ENCODE results near the gene DBH.

The DBH gene

DNA sequence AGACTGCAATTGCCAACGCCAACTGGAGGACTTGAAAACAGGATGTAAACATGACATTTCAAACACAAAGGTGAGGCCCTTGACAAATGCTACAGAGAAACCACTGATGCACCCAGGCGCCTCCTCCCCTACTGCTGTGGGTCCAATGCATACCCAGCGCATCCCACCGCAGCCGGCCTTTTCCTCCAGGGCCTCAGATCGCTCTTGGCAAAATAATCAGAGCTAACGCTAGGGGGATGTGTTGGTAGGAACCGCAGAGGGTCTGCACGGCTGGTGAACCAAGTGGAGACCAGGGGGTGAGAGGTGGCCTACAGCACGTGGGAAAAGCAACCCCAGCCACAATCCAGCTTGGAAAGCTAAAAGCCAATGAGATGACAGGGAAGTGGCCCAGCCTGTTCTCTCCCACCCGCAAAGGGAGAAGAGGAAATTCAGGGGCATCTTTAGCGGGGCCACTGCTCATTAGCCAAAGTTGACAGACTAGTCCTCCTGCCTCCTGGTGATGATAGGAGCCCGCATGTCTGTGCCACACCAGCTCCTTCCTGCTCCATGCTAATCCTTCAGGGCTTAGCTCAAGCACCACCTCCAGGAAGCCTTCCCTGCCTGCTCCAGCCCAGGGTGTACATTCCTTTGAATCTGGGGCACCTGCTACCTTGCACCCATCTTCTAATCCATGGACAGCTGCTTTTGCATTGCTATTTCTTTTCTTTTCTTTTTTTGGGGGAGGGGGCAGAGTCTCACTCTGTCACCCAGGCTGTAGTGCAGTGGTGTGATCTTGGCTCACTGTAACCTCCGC, 32.8 kb upstream of the DBH start:
- Histone ChIP-seq H3K4me3 (no peak overlapping the region), H3K27ac (no peak overlapping the region)

DNA sequence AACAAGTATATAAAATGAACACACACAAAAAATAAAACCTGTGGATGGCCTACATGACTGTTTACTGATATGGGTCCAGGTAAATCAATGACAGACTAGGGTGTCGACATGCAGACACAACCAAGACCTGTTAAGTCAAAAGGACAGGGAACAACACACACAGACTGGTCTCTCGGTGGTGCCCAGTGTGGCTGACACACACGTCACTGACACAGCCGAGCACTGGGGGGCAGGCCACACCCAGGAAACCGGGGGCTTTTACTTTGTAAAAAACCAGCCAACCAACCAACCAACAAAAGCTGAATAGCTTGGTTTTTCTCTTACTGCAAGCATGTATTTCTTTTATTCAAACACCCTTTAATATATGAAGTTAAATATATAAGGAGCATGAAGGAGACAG, 31.9 kb upstream of the DBH start:
- Histone ChIP-seq H3K27ac (no peak overlapping the region), H3K4me3 (no peak overlapping the region)

DNA sequence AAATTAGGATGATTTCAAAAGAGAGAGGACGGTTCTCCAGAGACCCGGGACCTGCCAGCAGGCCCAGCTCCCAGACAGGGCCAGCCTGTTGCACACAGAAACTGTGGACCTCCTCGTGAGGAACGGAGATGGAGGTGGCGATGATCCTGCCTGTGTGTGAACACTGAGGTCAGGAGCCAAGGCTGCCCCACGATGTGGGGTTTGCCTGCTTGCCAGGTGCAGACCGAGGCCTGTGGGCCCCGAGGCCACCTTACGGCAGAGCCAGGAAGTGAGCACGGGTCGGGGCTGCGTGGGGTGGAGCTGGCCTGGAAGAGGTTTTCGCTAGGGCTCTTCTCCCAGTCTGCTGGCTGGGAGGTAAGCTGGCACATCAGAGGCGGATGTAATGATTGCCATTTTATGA, 31.3 kb upstream of the DBH start:
- no peak overlapping the region for H3K4me3 ChIP-seq
- no peak overlapping the region for H3K27ac ChIP-seq

DNA sequence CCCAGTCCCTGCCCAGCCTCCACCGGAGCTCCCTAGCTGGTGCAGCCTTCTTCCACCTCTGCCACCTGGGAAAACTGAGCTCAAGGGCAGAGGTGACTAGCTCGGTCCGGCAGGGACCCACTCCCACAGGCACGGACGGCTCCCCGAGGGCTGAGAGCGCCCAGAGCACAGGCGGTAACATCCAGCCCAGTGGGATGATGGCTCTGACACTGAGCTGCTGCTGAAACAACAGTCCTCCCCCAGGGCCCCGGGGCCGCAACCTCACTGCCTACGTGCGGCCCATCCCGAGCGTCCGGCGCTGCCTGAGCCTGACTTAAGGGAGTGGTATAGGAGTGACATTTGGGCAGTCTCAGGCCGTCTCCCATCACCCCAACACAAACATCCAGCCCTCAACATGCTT, 30.7 kb upstream of the DBH start:
- Histone ChIP-seq H3K4me3 (no peak overlapping the region), H3K27ac (no peak overlapping the region)

DNA sequence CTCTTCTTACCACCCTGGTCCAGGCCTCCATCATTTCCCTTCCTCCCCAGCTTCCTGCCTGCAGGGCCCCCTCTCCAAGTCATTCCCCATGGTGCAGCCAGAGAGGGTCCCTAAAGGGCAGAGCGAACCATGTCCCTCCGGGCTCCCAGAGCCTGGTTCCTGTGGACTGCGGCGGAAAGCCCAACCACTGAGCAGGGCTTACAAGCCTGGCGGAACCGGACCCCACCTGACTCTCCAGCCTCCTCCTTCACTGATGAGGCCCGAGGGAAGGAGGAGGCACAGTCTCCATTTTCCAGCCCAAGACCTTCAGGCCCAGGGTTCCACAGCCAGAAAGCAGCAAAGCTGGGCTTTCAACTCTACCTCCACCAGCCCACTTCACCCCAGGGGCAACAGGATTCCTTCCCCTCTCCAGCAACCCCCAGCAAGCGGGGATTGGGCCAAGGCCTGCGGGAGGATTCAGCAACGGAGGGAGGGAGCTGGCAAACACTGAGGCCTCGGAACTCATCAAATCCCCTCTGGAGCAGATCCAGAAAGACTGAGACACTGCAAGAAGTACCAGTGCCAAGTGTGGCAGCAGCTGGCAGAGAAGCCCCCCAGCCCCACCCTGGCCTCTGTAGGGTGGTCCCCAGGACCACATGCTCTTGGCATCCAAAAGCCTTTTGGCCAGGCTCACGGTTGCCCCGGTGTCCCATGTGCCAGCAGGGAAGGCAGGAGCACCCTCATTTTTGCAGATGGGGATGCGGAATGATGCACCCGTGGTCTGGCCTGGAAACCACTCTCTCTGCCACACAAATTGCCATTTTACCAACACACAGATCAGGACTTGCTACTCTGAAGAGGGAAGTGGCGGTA, 30.1 kb upstream of the DBH start:
- Histone ChIP-seq H3K4me3 (no peak overlapping the region), H3K27ac (no peak overlapping the region)

DNA sequence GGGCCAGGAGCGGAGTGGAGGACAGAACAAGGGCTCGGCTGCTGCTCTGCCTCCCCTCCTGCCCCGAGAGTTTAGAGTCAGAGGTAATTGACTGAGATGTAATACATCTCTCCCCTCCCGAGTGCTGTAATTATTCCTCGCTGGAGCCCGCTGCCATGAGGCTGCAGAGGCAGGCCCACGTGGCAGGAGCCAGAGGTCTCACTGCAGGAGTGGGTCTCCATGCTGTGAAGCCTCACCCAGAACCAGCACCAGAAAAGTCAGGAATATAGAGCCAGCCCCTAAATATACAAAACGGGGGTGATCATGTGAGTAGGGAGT, 29.5 kb upstream of the DBH start:
- H3K4me3 ChIP-seq: no peak overlapping the region
- no peak overlapping the region for H3K27ac ChIP-seq

DNA sequence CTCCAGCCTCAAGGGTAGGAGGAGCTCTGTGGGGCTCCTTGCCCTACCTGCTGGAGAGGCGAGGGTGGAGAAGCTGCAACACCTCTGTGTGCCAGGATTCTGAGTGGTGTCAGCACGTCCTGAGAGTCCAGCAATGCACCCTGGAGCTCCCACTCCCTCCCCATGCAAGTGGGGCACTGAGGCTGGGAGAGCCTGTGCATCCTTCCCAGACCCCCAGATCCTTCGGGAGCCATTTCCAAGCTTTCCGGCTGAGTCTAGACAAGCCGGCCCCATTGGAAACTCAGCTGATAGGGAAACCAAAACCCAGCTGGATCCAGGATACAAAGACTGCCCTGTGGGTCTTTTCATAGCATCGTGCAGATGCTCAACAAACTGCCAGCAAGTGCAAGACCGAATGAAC, 28.8 kb upstream of the DBH start:
- no peak overlapping the region for H3K27ac ChIP-seq
- no peak overlapping the region for H3K4me3 ChIP-seq

DNA sequence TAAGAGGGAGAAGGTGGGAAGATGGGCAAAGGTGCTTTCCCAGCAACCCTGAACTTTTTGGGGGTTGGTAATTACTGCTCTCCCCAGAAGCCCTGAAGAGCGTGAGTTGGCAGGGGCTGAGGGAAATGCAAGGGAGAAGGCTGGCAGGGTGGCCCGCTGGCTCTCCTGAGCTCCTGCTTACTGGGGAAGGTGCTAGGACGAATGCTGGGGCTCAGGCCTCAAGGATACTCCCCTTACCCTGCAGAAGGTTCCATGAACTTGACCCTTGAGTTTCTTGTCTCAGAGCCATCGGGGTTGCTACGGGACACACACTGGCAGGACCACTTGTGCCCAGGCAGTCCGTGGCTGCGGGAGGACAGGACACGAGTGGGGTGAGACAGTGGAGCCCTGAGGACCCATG, 28.2 kb upstream of the DBH start:
- Histone ChIP-seq H3K27ac (no peak overlapping the region), H3K4me3 (no peak overlapping the region)

DNA sequence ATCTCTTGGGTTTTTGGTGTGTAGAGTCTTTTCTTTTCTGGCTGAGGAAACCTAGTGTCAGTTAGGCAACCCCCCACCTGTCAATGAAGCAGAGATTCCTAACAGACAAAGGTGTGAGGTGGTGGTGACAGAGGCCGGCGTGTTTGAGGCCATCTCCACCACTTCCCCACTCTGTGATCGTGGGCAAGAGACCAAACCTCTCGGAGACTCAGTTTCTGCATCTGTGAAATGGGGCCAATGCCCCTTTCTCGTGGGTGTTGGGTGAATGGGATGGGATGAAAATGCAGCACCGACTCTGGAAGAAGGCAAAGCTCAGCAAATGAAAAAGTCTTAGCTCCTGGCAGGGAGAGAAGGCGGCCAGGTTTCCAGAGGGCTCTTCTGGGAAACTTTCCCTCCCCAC, 27.8 kb upstream of the DBH start:
- Histone ChIP-seq H3K27ac (no peak overlapping the region), H3K4me3 (no peak overlapping the region)

DNA sequence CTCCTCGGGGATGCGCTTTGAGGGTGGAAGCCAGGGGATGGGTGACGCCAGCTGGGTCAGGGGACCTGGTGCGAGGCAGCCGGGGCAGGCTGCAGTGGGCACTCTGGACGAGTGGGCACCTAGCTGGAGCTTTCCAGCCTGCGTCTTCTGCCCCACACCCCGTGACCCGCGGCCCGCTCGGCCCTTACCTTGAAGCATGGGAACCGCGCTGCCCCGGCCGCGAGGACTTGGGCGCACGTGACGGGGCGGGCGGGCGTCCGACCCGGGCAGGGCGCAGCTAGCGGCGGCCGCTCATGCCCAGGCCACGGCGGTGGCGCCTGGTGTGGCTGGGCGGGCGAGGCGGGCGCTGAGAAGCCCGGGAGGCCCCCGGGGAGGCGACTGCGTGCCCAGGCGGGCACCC, 27.3 kb upstream of the DBH start:
- Histone ChIP-seq H3K27ac (no peak overlapping the region), H3K4me3 (peak overlapping the region in 1 of 7 experiments; percentile 3)

DNA sequence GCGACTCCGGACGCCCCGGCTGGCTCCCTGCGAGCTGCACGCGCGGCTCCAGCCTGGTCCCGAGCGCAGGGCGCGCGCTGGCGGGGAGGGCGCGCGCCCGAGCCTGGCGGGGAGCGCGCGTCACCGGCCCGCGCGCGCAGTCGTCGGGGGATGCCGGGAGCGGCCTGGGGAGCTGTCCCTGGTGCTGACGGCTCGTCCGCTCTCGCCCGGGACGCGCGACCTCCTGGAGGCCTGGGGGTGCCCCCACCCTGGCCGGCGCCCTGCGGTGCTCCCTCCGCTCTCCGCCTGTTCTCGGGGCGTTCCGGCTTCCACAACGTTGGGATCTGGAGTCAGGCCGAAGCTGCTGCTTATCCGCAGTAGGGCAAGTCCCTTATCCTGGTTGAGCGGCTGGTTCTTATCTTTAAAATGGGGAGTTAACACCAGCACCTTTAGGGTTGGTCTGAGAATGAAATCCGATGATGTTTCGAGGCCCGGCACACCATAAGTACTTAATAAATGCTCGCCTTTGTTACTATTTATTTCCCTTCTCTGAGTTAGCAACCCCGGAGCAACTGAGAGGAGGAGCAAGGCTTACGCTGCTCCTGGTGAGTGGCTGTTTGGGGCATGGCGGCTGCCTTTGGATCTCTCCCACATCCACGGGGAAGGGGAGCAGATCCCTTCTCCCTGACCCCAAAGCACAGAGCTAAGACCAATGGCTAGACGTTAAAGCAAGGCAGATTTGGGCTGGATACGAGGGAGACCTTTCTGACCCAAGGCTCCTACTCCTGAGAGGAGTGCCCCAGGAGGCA, 26.7 kb upstream of the DBH start, which contains the start of gene FAM163B:
Gene FAM163B, minus strand, starts transcription at position 79 of the 788 bp plus-strand sequence. CDS start 29,166 bp downstream, outside the sequence.
- peak within 1 kb of the TSS in 1 of 7 experiments; percentile 3 for H3K4me3 ChIP-seq
- no peak within 1 kb of the TSS for H3K27ac ChIP-seq

DNA sequence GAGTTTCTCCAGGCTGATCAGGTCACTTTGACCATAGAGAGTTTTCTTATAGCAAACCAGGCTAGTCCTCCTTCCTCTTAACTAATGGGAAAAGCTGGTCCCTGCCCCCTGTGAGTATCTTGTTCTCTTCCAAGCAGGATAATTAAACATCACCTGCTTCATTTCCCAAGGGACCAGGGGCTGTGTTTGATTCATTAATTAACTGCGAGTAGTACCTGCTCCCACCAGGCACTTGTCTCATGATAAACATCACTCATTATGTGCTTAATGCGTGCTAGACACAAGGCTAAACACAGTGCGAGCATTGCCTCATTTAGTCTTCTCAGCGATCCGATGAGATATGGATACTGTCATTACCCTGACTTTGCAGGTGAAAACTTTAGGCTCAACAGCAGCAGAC, 25.3 kb upstream of the DBH start:
- Histone ChIP-seq H3K4me3 (no peak overlapping the region), H3K27ac (no peak overlapping the region)

DNA sequence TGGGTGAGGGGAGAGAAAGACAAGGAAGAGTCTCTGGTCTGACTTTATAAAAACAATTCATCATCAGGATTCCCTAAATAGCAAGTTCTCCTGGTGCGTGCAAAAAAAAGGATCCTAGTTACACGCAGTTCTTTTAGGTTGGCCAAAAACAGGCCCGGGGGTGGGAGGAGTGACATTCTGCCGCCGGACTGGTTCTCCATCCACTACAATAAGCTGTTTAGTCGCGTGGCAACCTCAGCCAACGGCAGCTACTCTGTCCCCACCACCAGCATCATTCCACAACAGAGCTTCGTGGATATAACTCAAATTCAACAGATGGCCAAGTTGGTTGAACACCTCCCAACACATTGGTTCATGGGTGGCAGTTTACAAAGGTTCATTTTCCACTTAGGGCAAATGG, 24.1 kb upstream of the DBH start:
- Histone ChIP-seq H3K27ac (no peak overlapping the region), H3K4me3 (no peak overlapping the region)

DNA sequence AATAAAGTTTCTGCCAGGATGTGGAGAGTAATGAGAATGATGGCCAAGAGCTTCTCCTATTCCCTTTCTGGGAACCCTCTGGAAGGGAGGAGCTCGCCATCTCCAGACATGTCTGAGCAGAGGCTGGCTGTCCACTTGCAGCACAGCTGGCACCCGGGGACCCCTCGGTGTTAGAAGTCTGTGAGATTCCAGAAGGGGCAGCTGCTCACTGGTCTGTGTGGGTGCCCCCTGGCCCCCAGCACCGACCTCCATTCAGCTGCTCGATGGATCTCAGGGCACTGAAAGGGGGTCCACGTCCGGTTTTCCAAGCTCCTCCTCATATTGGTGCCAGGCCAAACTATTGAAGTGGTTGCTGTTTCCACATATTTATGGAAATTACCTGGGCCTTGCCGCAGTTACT, 23.3 kb upstream of the DBH start:
- Histone ChIP-seq H3K27ac (no peak overlapping the region), H3K4me3 (no peak overlapping the region)

DNA sequence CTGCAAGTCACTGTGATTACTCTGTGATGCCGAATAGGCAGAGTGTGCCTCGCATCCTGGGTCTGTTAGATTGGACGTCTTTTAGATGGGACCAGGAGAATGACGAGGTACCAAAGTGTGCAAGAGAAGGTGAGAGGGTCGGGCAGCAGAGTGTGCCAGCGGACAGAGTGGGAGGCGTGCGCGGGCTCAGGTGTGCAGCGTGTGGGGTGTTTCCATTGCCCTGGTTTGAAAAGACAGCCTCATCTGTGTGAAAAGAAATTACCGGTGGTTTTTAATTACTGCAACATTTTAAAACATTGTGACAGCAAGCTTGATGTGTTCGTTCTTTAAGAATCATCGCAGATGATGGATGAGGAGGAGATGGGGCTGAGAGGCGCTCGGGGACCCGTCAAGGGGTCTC, 22.7 kb upstream of the DBH start:
- Histone ChIP-seq H3K27ac (no peak overlapping the region), H3K4me3 (no peak overlapping the region)

DNA sequence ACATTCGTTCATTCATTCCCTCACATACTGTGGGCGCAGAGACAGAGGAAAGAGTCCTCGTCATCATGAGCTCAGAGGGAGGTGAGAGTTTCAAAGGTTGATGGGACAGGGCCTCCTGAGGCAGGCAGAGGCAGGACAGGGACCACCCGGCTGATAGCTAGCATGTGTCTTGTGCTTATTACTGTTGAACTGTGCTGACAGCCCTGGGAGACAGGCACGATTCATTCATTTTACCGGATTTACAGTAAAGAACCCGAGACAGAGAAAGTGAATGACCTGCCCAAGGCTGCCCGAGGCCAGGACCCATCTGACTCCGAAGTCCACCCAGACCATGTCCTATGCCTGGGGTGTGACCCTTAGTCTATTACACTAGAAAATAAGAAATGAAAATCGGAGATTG, 22.1 kb upstream of the DBH start:
- Histone ChIP-seq H3K4me3 (no peak overlapping the region), H3K27ac (no peak overlapping the region)

DNA sequence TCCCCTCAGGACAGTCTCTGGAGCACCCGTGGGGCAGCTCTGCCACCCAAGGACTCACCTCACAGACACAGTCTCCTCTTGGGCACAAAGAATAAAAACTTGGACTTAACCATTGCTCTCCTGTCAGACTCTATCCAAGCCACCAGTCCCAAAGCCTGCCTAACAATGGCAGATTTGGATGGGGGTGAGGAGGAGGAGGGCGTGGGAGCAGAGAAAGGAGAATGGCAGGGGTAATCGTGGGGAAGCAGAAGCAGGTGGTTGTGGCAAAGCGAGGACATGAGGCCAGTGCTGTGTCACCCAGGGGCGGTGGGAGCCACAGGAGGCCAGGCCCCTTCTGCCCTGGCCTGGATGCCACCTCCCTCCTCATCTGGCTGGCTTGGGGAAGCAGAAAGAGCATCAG, 21.5 kb upstream of the DBH start:
- no peak overlapping the region for H3K4me3 ChIP-seq
- no peak overlapping the region for H3K27ac ChIP-seq

DNA sequence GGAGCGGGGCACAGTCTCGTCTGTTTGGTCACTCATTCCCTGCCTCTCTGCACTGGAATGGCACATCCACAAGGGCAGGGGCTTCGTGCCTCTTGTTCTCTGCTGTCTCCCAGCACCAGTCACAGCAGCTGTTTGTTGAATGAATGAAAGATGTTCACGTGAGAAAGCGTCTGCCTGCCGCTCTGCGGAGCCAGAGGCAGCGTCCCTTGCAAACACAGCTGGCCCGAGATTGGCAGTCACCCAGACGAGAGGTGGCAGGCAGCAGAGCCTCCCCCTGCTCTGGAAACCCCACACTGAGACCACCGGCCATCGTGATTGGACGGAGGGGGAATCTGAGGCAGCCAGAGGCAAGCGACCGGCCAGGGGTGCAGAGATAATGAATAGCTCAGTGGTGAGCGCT, 21.0 kb upstream of the DBH start:
- no peak overlapping the region for H3K27ac ChIP-seq
- no peak overlapping the region for H3K4me3 ChIP-seq

DNA sequence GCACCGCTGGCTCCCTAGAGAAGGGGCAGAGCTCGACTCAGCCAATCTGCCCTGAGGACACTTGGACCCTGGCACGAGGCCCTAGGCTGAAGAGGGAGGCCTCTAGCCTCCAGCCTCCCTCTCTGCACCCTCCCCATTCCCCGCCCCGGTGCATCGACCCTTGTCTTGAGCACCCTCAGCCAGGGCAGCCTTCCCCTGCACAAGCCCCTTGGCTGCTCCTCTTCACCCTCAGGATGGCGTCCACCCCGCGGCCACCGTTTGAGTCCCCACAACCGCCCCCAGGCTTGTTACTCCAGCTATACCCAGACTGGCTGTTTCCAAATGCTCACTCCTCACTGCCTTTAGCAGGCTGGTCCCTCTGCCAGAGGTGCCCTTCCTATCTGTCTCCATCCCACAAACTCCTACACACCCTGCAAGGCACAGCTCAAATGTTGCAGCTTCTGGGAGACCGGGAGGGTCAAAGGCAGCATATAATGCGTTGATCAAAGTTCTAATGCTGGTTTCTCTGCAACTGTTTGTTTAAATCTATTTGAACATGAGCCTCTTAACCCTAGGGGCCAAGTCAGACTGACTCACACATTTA, 20.5 kb upstream of the DBH start:
- no peak overlapping the region for H3K27ac ChIP-seq
- no peak overlapping the region for H3K4me3 ChIP-seq

DNA sequence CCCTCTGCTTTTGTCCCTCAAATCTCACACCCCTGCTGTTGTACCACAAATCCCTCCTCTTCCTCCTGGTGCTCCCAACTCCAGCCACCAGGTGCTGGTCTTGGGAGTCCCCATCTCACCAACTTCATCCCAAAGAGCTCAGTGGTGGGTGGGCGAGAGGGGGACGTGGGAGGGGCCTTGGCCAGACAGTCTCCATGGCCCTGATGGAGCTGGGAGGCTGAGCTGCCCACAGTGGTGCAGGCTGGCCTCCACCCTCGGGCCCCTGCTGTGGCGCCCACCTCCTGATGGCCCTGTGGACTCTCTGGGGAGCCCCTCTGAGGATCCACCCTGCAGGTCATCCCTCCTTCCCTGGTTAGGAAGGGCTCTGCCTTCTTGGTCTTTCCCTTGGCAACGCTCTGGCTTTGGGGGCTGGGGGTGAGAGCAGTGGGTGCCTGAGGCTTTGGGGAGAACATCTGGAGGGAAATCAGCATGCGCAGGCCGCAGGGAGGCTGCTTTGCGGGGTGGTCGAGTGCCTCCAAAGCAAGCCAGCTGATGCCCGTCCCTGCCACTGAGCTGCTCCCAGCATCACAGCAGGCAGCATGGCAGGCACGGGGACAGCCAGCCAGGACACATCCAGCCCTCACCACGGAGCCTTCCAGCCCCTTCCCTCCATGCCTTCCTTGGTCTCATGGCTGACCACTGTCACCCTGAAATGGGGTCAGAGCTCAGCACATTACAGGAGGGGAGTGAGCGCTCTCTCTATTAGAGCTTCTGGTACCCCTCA, 19.3 kb upstream of the DBH start:
- no peak overlapping the region for H3K4me3 ChIP-seq
- no peak overlapping the region for H3K27ac ChIP-seq

Data from skin epidermis (tissue), 12 donors.